A549 treated with GW870086 at 1 μM for 4 hours (cell line): ENCODE measurements around the gene SERPINA1. TPM values are rescaled to one million over a fixed set of nuclear protein-coding genes. Genes with fewer than 3 reads are reported as not detected.

Experiments used
- total RNA-seq: library from RNA; stranded (reverse); fragments of 200-300 nt; extraction: Qiagen RNA extraction; gene quantifications from 5 replicates; pipeline ENCODE4 v1.2.3, GENCODE V29; 2022; ENCODE audit warnings: low read depth

SERPINA1 gene
- total RNA-seq, result 1.1 to 3.1 TPM (median 1.8 TPM) in 5 replicates

DNA sequence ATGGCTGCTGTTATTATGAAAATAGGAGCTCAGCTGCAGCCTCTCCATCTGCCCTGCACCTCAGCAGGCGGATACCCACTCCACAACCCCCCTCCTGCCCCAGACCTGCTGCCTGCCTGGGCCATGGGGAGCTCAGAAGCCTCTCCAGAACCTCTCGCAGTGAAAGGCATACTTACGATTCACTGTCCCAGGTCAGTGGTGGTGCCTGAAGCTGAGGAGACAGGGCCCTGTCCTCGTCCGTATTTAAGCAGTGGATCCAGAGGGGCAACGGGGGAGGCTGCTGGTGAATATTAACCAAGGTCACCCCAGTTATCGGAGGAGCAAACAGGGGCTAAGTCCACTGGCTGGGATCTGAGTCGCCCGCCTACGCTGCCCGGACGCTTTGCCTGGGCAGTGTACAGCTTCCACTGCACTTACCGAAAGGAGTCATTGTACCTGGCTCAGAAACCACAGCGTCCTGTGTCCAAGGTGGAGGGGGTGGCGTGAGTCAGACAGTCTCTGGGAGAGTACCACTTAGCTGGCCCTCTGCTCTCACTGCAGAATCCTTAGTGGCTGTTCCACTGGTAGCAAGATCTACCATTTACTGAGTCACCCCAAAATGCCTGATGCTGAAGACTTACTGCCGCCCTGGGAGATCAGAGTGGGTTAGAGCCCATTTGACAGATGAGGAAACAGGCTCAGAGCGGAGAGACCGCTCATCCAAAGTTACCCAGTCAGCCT lies at the start of gene SERPINA1:
Gene SERPINA1, minus strand, starts transcription at position 219 of the 720 bp plus-strand sequence. CDS start 5,365 bp downstream, outside the sequence.

GRCh38 chr14:94366146-94366915 lies 22.1 kb downstream of the SERPINA1 start, which contains the start of gene SERPINA2:
Gene SERPINA2 (minus strand): TSS chr14:94366698.

Other genes starting within 250 kb of the SERPINA1 start
- gene PPP4R4, start 214.3 kb downstream of the SERPINA1 start, total RNA-seq, result 0.22 to 0.51 TPM (median 0.38 TPM) in 5 replicates
- gene SERPINA10, start 95.3 kb downstream of the SERPINA1 start, total RNA-seq, result 0.03 TPM in 1 of 5 replicates, not detected in the others
- 0.93 to 1.5 TPM (median 1.2 TPM) in 5 replicates for gene SERPINA6, start 65.3 kb downstream of the SERPINA1 start, total RNA-seq
- gene SERPINA2, start 21.9 kb downstream of the SERPINA1 start, total RNA-seq, result not detected in 5 replicates
- gene SERPINA11, start 64.2 kb upstream of the SERPINA1 start, total RNA-seq, result not detected in 5 replicates
- gene SERPINA9, start 87.6 kb upstream of the SERPINA1 start, total RNA-seq, result not detected in 5 replicates
- gene SERPINA12, start 120.9 kb upstream of the SERPINA1 start, total RNA-seq, result not detected in 5 replicates
- gene SERPINA4, start 172.8 kb upstream of the SERPINA1 start, total RNA-seq, result 0.06 to 0.07 TPM (median 0.07 TPM) in 3 of 5 replicates, not detected in the others
- gene SERPINA5, start 192.8 kb upstream of the SERPINA1 start, total RNA-seq, result 0.14 to 0.29 TPM (median 0.17 TPM) in 4 of 5 replicates, not detected in the other
- gene SERPINA3, start 223.8 kb upstream of the SERPINA1 start, total RNA-seq, result 9.1 to 10.6 TPM (median 10.1 TPM) in 5 replicates